Bronchial epithelial cell (primary cell): ENCODE data around the gene SIRT5. TPM values are rescaled to one million over a fixed set of nuclear protein-coding genes. Genes with fewer than 3 reads are reported as not detected.

ENCODE experiments used
- DNase-seq: peaks from one replicate; pipeline ENCODE4 v3.0.0-alpha.2; 2010; ENCODE audit warnings: low read depth
- FAIRE-seq: peaks from 2 replicates; lab custom pipeline; 2011; peaks lifted over from hg19 to GRCh38; lab: Jason Lieb, UNC
- H3K27me3 ChIP-seq: 2 replicates; pipeline ENCODE4 v1.5.1; 2011; ENCODE audit warnings: low read length; ENCODE audit not compliant: control insufficient read depth, insufficient read depth
- H3K36me3 ChIP-seq: 2 replicates; pipeline ENCODE4 v1.5.1; 2011; ENCODE audit warnings: low read length; ENCODE audit not compliant: control insufficient read depth, insufficient read depth
- H3K4me3 ChIP-seq: 2 replicates; pipeline ENCODE4 v1.5.1; 2011; ENCODE audit warnings: mild to moderate bottlenecking, low read depth, low read length, control low read depth
- CTCF ChIP-seq: IDR thresholded peaks from 2 replicates; pipeline ENCODE4 v1.5.1; 2011; ENCODE audit warnings: mild to moderate bottlenecking, moderate library complexity, low read length, control low read depth, inconsistent platforms; ENCODE audit not compliant: insufficient read depth, severe bottlenecking
- total RNA-seq: library from RNA; depleted of rRNA; stranded (reverse); fragments of >200 nt; gene quantifications from 2 replicates; pipeline ENCODE4 v1.2.1, GENCODE V29; 2014

SIRT5 gene
- total RNA-seq, 1 donor from 2014 or later: 10.8 TPM

- Histone ChIP-seq H3K36me3 (peaks cover 2% of the 10 kb centered on the region), H3K4me3 (no peak overlapping the region), H3K27me3 (no peaks in the 10 kb centered on the region)
- no peak for FAIRE-seq
- TF ChIP-seq CTCF: no peak
- no peak for DNase-seq
Observed at GRCh38 chr6:13576017-13576416, 1.6 kb downstream of the SIRT5 start.

- Histone ChIP-seq H3K36me3 (peaks cover 2% of the 10 kb centered on the region), H3K4me3 (no peak overlapping the region), H3K27me3 (no peaks in the 10 kb centered on the region)
- FAIRE-seq (no peak), DNase-seq (no peak)
- TF ChIP-seq CTCF: no peak
Observed at GRCh38 chr6:13577926-13578325, 3.5 kb downstream of the SIRT5 start.

GRCh38 chr6:13579911-13580310 lies 5.5 kb downstream of the SIRT5 start:
- DNase-seq: no peak
- Histone ChIP-seq H3K36me3 (peaks cover 2% of the 10 kb centered on the region), H3K27me3 (no peaks in the 10 kb centered on the region), H3K4me3 (no peak overlapping the region)
- TF ChIP-seq CTCF: no peak
- FAIRE-seq: no peak

- FAIRE-seq: no peak
Observed at GRCh38 chr6:13581700-13582229, 7.4 kb downstream of the SIRT5 start.

GRCh38 chr6:13586603-13587542 lies 12.5 kb downstream of the SIRT5 start:
- DNase-seq (no peak), FAIRE-seq (no peak)
- TF ChIP-seq CTCF: no peak
- Histone ChIP-seq H3K27me3 (no peaks in the 10 kb centered on the region), H3K36me3 (peaks cover 8% of the 10 kb centered on the region), H3K4me3 (no peak overlapping the region)

More at GRCh38 chr6:13581700-13582229, 7.4 kb downstream of the SIRT5 start:
- DNase-seq: no peak
- no peak for TF ChIP-seq CTCF
- Histone ChIP-seq H3K27me3 (no peaks in the 10 kb centered on the region), H3K36me3 (peaks cover 2% of the 10 kb centered on the region), H3K4me3 (no peak overlapping the region)
